ENCODE data around the gene FCGBP. TPM values are rescaled to one million over a fixed set of nuclear protein-coding genes. Genes with fewer than 3 reads are reported as not detected.

Gene FCGBP
- polyA plus RNA-seq, 1 donor (not counting 4 experiments of a cell fraction or from before 2014, with no cell fraction given), result 0.10 TPM

DNA sequence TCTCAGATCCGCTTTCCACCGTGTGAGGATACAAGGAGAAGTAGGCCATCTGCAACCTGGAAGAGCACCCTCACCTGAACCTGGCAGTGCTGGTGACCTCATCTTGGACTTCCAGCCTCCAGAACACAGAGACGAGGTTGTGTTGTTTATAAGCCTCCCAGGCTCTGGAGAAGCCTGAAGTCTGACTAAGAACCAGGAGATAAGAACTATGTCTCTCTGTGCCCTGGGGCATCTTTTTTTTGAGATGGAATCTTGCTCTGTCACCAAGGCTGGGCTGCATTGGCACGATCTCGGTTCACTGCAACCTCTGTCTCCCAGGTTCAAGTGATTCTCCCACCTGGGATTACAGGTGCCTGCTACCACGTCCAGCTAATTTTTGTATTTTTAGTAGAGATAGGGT, 14.5 kb downstream of the FCGBP start:
- H3K4me2 ChIP-seq (ENCODE audit: control insufficient read depth, extremely low read depth, insufficient read depth, low read depth, low read length), result no peak overlapping the region
- dilution Hi-C loops (cut with MboI; ENCODE audit: extremely low pct_ligation_motif_present, low sequenced_read_pairs), result no loop called here
- H3K4me1 ChIP-seq (ENCODE audit: control insufficient read depth, extremely low read depth, insufficient read depth, low read length), result no peaks in the 10 kb centered on the region
- no peak overlapping the region for H3K4me3 ChIP-seq (ENCODE audit: control insufficient read depth in 2 of 3, extremely low read depth in 1 of 3, insufficient read depth in 2 of 3, low read depth in 1 of 3, low read length in 3 of 3)
- no peak overlapping the region for H2AFZ ChIP-seq (ENCODE audit: control insufficient read depth, low read length)
- H3K36me3 ChIP-seq (ENCODE audit: control insufficient read depth in 2 of 2, extremely low read depth in 1 of 2, insufficient read depth in 2 of 2, low read length in 2 of 2), result no peaks in the 10 kb centered on the region
- no peaks in the 10 kb centered on the region for H3K79me2 ChIP-seq (ENCODE audit: control insufficient read depth, insufficient read depth, low read length)
- H3K9me1 ChIP-seq (ENCODE audit: control insufficient read depth, extremely low read depth, insufficient read depth, low read length), result no peaks in the 10 kb centered on the region
- DNase-seq (ENCODE audit: low read depth, low spot score) (no peak), FAIRE-seq (no peak)
- H3K9me3 ChIP-seq (ENCODE audit: control insufficient read depth, low read depth, low read length), result no peaks in the 10 kb centered on the region
- H3K27ac ChIP-seq (ENCODE audit: control insufficient read depth, insufficient read depth, low read length), result no peak overlapping the region
- H3K27me3 ChIP-seq (ENCODE audit: control insufficient read depth, extremely low read depth, insufficient read depth, low read length), result peaks cover 17% of the 10 kb centered on the region
- TF ChIP-seq EZH2 (IDR thresholded peaks at IDR 0.05; ENCODE audit: low read length), result no peak
- TF ChIP-seq, protein P1, sequence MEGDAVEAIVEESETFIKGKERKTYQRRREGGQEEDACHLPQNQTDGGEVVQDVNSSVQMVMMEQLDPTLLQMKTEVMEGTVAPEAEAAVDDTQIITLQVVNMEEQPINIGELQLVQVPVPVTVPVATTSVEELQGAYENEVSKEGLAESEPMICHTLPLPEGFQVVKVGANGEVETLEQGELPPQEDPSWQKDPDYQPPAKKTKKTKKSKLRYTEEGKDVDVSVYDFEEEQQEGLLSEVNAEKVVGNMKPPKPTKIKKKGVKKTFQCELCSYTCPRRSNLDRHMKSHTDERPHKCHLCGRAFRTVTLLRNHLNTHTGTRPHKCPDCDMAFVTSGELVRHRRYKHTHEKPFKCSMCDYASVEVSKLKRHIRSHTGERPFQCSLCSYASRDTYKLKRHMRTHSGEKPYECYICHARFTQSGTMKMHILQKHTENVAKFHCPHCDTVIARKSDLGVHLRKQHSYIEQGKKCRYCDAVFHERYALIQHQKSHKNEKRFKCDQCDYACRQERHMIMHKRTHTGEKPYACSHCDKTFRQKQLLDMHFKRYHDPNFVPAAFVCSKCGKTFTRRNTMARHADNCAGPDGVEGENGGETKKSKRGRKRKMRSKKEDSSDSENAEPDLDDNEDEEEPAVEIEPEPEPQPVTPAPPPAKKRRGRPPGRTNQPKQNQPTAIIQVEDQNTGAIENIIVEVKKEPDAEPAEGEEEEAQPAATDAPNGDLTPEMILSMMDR (optimal IDR thresholded peaks at IDR 0.05 in 1 of 3, IDR thresholded peaks at IDR 0.05 in 1 of 3, conservative IDR thresholded peaks at IDR 0.05 in 1 of 3; ENCODE audit: extremely low read depth in 1 of 3, insufficient read depth in 2 of 3, low read length in 3 of 3), result no peak
- no peak overlapping the region for H3K9ac ChIP-seq (ENCODE audit: control insufficient read depth, extremely low read depth, insufficient read depth, low read length)
- H4K20me1 ChIP-seq (ENCODE audit: control insufficient read depth, extremely low read depth, insufficient read depth, low read length), result no peaks in the 10 kb centered on the region

DNA sequence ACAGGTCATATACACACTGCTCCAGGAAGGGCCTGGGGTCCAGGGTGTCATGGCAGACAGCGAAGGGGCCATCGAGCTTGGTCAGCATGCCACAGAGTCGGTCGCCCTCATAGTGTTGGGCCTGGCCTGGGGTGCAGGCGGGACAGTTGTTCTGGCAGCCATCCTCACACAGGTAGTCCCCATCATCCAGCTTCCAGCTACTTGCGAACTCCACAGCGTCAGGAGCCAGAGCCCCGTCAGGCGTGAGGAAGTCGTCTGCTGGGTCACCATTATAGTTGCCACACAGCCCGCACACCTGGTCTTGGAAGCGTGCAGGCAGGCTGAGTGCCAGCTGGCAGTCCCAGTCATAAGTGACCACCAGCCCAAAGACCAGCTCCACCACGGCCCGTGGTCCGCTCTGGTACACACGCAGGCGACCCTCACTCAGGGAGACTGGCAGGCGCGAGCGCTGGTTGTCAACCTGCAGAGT, 16.2 kb downstream of the FCGBP start:
- H3K9me3 ChIP-seq (ENCODE audit: control insufficient read depth, low read depth, low read length), result no peaks in the 10 kb centered on the region
- H3K4me1 ChIP-seq (ENCODE audit: control insufficient read depth, extremely low read depth, insufficient read depth, low read length), result no peaks in the 10 kb centered on the region
- H2AFZ ChIP-seq (ENCODE audit: control insufficient read depth, low read length), result no peak overlapping the region
- H3K9me1 ChIP-seq (ENCODE audit: control insufficient read depth, extremely low read depth, insufficient read depth, low read length), result no peaks in the 10 kb centered on the region
- no peak overlapping the region for H3K27ac ChIP-seq (ENCODE audit: control insufficient read depth, insufficient read depth, low read length)
- H3K27me3 ChIP-seq (ENCODE audit: control insufficient read depth, extremely low read depth, insufficient read depth, low read length), result peaks cover 20% of the 10 kb centered on the region
- H3K9ac ChIP-seq (ENCODE audit: control insufficient read depth, extremely low read depth, insufficient read depth, low read length), result no peak overlapping the region
- no peaks in the 10 kb centered on the region for H4K20me1 ChIP-seq (ENCODE audit: control insufficient read depth, extremely low read depth, insufficient read depth, low read length)
- DNase-seq (ENCODE audit: low read depth, low spot score), result no peak
- dilution Hi-C loops (cut with MboI; ENCODE audit: extremely low pct_ligation_motif_present, low sequenced_read_pairs), result no loop called here
- no peak for FAIRE-seq
- H3K36me3 ChIP-seq (ENCODE audit: control insufficient read depth in 2 of 2, extremely low read depth in 1 of 2, insufficient read depth in 2 of 2, low read length in 2 of 2), result no peaks in the 10 kb centered on the region
- H3K4me2 ChIP-seq (ENCODE audit: control insufficient read depth, extremely low read depth, insufficient read depth, low read depth, low read length), result no peak overlapping the region
- no peaks in the 10 kb centered on the region for H3K79me2 ChIP-seq (ENCODE audit: control insufficient read depth, insufficient read depth, low read length)
- TF ChIP-seq EZH2 (IDR thresholded peaks at IDR 0.05; ENCODE audit: low read length), result no peak
- TF ChIP-seq, protein P1 (optimal IDR thresholded peaks at IDR 0.05 in 1 of 3, IDR thresholded peaks at IDR 0.05 in 1 of 3, conservative IDR thresholded peaks at IDR 0.05 in 1 of 3; ENCODE audit: extremely low read depth in 1 of 3, insufficient read depth in 2 of 3, low read length in 3 of 3), result no peak
- H3K4me3 ChIP-seq (ENCODE audit: control insufficient read depth in 2 of 3, extremely low read depth in 1 of 3, insufficient read depth in 2 of 3, low read depth in 1 of 3, low read length in 3 of 3), result no peak overlapping the region

Measured in keratinocyte (primary cell).